Airway epithelial cell (primary cell): ENCODE measurements around the gene RCAN2. TPM values are rescaled to one million over a fixed set of nuclear protein-coding genes. Genes with fewer than 3 reads are reported as not detected.

Experiments used
- total RNA-seq: library from RNA; depleted of rRNA; stranded (reverse); fragments of >200 nt; gene quantifications from 2 replicates; pipeline ENCODE4 v1.2.3, GENCODE V29; 2015

The RCAN2 gene
- not detected in 2 replicates for total RNA-seq

GRCh38 chr6:46491201-46491627 is at the start of gene RCAN2:
TSS of gene RCAN2 (minus strand) at chr6:46491449.

Other genes starting within 250 kb of the RCAN2 start
- 1.8 and 2.4 TPM in 2 replicates for gene CYP39A1, start 161.4 kb upstream of the RCAN2 start, total RNA-seq
- 3.1 TPM in 2 replicates for gene SLC25A27, start 161.5 kb upstream of the RCAN2 start, total RNA-seq
- gene TDRD6, start 196.4 kb upstream of the RCAN2 start, total RNA-seq = under 0.01 TPM in 1 of 2 replicates, not detected in the other
- gene PLA2G7, start 243.9 kb upstream of the RCAN2 start, total RNA-seq = 0.51 and 1.2 TPM in 2 replicates